GM18870 (cell line): ENCODE results near the gene KRTAP9-6.
"Not testable (repeated sequence)": the region's sequence is repeated elsewhere in the genome, so short reads cannot be mapped to it uniquely, and the experiment has no call there.

Source experiments
- ATAC-seq: cut with Tn5 transposase; IDR thresholded peaks from one replicate; pipeline ENCODE4 v1.9.1; 2021; ENCODE audit warnings: moderate library complexity; ENCODE audit not compliant: unreplicated experiment

KRTAP9-6 gene

DNA sequence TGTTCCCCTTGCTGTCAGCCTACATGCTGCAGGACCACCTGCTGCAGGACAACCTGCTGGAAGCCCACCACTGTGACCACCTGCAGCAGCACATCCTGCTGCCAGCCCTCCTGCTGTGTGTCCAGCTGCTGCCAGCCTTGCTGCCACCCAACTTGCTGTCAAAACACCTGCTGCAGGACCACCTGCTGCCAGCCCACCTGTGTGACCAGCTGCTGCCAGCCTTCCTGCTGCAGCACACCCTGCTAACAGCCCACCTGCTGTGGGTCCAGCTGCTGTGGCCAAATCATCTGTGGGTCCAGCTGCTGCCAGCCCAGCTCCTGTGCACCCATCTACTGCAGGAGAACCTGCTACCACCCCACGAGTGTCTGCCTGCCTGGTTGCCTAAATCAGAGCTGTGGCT lies 6.1 kb downstream of the KRTAP9-6 start:
- ATAC-seq, result not testable (repeated sequence)

GRCh38 chr17:41271858-41272257 lies 6.7 kb downstream of the KRTAP9-6 start:
- no peak for ATAC-seq

GRCh38 chr17:41275648-41276190 lies 10.5 kb downstream of the KRTAP9-6 start, which contains the start of gene KRTAP9-7:
Gene KRTAP9-7, plus strand, starts transcription at chr17:41275698. Its CDS starts 0 bp downstream, at chr17:41275698.
- ATAC-seq, result not testable (repeated sequence)

DNA sequence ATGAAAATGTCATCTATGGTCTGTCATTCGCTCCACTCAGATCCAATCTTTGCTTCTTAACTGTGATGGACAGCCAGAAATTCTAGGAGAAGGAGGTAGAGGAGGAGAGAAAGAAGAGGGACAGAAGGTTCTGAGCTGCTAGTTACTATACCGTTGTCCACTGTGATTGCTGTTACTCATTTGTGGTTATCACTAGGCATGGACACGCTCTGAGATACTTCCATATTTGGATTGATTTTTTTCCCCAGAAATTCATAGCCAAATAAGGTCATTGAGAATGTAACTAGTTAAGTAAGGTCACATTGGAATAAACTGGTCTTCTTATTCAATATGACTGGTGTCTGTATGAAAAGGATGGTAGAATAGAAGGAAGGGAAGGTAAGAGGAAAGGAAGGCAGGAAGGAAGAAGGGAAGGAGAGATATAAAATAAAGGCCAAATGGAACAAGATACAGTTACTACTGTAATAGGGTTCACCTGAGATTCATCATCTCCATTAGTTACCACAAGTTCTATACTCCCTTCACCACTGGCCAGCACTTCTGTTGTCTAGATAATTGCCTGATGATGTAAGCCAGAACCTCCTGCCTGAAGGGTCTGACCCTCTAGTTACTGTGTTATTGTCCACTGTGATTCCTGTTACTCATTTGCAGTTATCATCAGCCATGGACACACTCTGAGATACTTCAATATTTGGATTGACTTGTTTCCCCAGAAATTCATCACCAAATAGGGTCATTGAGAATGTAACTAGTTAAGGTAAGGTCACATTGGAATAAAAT lies 13.2 kb downstream of the KRTAP9-6 start:
- no peak for ATAC-seq

GRCh38 chr17:41284043-41284442 lies 18.9 kb downstream of the KRTAP9-6 start:
- ATAC-seq, result no peak

- no peak for ATAC-seq
These were observed 19.4 kb downstream of the KRTAP9-6 start for GRCh38 chr17:41284546-41284945.

DNA sequence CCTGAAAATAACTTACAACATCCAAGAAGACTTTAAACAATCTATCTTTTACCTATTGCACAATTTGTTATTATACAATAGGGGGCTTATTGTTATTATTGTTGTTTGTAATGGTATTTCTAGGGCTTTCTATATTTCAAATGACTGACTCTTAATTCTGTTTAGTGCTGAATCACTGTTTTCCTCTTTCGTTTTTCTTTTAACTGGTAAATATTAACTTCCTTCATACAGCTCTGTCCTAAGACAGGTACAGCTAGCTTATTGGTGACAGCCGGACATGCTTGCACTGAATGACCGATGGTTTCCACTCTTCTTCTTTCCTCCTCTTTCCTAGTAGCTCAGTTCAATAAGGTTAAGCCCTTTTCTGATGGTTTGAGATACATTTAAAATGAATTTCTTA lies 21.9 kb downstream of the KRTAP9-6 start:
- no peak for ATAC-seq

- ATAC-seq, result no peak
These were observed 28.8 kb downstream of the KRTAP9-6 start for GRCh38 chr17:41294016-41294415.

- no peak for ATAC-seq
These were observed 31.7 kb downstream of the KRTAP9-6 start for GRCh38 chr17:41296846-41297245.

- ATAC-seq, result no peak
These were observed 33.4 kb downstream of the KRTAP9-6 start for GRCh38 chr17:41298458-41299135.

DNA sequence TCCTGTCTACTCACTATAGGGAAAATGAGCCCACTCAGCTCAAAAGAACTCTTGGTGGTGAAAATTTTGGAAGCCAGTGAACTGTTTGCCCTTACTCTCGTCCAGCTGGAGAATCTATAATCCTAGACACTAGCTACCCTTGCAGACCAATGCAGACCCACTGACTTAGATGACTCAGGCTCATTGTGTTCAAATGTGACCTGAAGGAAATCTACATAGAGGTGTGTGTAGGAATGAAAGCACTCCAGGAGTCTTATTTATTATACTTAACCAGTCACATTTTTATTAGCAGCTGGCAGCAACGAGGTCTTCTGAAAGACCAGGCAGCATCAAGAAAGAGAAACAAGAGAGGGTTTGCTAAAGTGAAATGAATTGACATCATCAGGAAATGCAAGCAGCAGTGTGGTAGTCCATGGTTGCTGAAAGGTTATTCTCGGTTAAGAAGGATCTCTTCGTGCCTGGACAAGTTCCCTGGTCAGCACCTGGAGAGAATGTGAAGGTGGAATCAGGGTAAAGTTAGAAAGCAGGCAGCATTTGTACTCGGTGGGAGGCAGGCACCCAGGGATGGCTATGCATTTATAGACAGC lies 36.1 kb downstream of the KRTAP9-6 start:
- no peak for ATAC-seq

DNA sequence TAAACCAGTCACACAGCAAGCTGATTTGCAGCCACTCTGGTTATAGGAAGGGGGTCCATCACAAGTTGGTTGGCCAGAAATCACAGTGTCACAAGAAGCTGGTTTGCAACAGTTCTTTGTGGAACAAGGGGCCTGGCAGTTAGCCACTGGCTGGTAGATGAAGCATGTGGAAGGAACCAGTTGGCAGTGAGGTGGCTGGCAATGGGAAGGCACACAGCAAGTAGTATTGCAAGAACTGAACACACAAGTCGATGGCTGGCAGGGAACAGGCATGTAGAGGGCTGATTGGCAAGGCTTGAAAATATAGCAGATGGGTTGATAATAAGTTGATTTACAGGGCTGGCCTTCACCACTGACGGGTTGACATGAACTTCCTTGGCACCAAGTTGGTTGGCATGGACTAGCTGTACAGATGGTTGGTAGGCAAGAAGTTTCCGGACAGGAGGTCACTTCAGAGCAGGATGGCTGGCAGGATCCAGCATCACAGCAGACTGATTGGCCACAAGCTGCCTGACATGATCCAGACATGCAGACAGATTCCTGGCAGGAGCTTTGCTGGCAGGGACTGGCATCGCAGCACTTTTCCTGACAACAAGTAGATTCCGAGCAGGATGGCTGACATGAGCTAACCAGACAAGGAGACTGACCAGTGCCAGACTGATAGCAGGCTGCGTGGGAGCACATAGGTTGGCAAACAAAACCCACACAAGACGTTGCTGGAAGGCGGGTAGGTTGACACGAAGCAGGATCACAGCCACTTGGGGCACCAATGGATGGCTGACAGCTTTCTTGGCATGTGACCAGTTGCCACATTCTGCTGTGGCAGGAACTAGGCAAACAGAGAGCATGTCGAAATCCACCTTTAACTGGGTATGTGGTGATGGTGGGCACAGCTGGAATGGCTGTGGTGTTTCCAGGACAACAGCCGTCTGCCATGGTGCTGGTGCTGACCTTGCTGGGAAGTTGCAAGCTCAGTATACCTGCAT lies 37.0 kb downstream of the KRTAP9-6 start, which contains the start of gene KRTAP29-1:
TSS of gene KRTAP29-1 (minus strand) at position 936 of the 986 bp plus-strand sequence. CDS start at position 936, 0 bp downstream.
- ATAC-seq, result no peak

- no peak for ATAC-seq
These were observed 37.8 kb downstream of the KRTAP9-6 start for GRCh38 chr17:41302981-41303380.

DNA sequence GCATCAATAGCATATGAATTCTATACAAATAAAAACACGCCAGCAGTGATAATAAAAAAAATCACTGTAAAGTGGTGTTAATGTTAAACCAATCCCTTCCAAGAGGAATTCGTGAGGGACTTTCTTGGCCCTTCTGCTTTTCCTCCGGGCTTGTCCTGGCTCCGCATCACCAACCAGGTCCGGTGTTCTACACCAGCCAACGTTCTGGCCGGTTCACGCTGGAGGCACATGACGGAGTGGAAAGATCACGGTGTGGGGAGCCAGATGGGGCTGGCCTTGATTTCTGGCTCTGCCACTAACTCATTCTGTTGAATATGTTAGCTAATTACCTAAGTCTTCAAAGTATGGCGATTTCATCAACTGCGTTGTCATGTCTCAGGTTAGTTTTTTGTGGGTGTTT lies 38.9 kb downstream of the KRTAP9-6 start:
- no peak for ATAC-seq

GRCh38 chr17:41307647-41308046 lies 42.5 kb downstream of the KRTAP9-6 start:
- ATAC-seq, result no peak

DNA sequence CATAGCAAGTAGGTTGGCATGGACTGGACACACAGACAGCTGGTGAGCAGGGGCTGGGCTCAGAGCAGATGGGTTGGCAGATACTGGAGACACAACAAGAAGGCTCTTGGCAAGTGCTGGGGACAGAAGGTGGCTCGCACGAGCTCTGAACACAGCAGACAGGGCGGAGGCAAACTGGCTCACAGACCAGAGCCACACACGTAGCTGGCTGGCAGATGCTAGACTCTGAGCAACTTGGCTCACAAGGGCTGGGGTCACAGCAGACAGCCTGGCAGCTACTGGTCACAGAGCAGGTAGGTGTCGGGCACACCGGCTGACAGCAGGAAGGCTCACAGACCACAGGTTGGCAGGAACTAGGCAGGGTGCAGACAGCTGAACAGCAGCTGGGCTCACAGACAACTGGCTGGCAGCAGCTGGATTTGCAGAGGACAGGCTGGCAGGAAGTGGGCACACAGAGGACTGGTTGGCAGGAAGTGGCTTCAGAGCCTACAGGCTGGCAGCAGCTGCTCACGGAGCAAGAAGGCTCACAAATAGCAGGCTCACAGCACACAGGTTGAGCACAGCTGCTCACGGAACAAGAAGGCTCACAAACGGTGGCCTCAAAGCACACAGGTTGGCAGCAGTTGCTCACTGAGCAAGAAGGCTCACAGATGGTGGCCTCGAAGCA lies 43.2 kb downstream of the KRTAP9-6 start:
- no peak for ATAC-seq

DNA sequence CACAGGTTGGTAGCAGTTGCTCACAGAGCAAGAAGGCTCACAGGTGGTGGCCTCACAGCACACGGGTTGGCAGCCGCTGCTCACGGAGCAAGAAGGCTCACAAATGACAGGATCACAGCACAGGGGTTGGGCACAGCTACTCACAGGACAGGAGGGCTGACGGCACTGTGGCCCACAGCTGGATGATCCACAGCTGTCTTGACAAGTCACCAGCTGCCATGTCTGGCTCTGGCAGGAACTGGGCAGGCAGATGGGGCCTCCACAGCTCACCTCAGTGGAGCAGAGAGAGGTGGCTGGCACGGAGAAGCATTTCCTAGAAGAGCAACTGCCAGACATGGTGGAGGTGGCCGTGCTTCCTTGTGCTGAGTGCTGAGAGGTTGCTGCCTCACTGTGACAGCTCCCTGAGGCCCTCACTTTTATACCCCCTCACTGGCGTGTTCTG lies 43.8 kb downstream of the KRTAP9-6 start, which contains the start of gene KRTAP16-1:
TSS of gene KRTAP16-1 (minus strand) at position 392 of the 442 bp plus-strand sequence. CDS start at position 336, 56 bp downstream.
- ATAC-seq, result no peak

GRCh38 chr17:41311111-41311510 lies 45.9 kb downstream of the KRTAP9-6 start:
- no peak for ATAC-seq

DNA sequence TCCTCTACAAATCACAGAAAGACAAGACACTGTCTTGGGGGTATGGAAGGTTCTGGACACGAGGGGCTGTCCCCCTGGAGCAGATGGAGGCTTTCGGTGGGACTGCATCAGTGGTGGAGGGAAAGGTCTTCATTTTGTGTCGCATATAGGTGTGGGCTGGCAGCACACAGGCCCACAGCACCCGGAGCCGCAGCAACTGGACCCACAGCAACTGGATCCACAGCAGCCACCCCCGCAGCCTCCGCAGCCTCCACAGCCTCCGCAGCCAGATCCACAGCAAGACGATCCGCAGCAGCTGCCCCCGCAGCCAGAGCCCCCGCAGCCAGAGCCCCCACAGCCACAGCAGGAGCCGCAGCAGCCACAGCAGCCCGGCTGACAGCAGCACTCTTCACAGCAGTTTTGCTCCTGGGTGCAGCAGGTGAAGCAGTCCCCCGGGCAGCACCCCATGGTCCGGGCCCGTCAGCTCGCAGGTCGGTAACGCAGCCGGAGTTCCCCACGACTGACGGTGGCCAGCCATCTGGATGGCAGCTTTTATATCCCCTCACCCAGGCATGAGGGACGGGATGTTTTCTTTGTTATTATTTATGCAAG lies 50.1 kb downstream of the KRTAP9-6 start, which contains the start of gene KRTAP17-1:
TSS of gene KRTAP17-1 (minus strand) at position 507 of the 591 bp plus-strand sequence. CDS start at position 447, 60 bp downstream.
- ATAC-seq, result no peak
